ENCODE measurements around the gene INPP1.

INPP1 gene

GRCh38 chr2:190369635-190370034 lies 26.2 kb downstream of the INPP1 start (continued):
- TF ChIP-seq POU6F1 (CRISPR knock-in tag; IDR thresholded peaks at IDR 0.05; ENCODE audit: borderline replicate concordance, low read depth) (no peak), CREB5 (CRISPR knock-in tag; IDR thresholded peaks at IDR 0.05; ENCODE audit: low read depth) (no peak), ESRRG (CRISPR knock-in tag; IDR thresholded peaks at IDR 0.05) (no peak), ISL1 (CRISPR knock-in tag; IDR thresholded peaks at IDR 0.05) (no peak), TOX (CRISPR knock-in tag; IDR thresholded peaks at IDR 0.05; ENCODE audit: borderline replicate concordance) (no peak)
- TF ChIP-seq, protein P1, sequence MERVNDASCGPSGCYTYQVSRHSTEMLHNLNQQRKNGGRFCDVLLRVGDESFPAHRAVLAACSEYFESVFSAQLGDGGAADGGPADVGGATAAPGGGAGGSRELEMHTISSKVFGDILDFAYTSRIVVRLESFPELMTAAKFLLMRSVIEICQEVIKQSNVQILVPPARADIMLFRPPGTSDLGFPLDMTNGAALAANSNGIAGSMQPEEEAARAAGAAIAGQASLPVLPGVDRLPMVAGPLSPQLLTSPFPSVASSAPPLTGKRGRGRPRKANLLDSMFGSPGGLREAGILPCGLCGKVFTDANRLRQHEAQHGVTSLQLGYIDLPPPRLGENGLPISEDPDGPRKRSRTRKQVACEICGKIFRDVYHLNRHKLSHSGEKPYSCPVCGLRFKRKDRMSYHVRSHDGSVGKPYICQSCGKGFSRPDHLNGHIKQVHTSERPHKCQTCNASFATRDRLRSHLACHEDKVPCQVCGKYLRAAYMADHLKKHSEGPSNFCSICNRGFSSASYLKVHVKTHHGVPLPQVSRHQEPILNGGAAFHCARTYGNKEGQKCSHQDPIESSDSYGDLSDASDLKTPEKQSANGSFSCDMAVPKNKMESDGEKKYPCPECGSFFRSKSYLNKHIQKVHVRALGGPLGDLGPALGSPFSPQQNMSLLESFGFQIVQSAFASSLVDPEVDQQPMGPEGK (CRISPR knock-in tag; IDR thresholded peaks at IDR 0.05; ENCODE audit: borderline replicate concordance): no peak

- no peak for ATAC-seq
Measured at GRCh38 chr2:190376083-190376482, 32.7 kb downstream of the INPP1 start.

DNA sequence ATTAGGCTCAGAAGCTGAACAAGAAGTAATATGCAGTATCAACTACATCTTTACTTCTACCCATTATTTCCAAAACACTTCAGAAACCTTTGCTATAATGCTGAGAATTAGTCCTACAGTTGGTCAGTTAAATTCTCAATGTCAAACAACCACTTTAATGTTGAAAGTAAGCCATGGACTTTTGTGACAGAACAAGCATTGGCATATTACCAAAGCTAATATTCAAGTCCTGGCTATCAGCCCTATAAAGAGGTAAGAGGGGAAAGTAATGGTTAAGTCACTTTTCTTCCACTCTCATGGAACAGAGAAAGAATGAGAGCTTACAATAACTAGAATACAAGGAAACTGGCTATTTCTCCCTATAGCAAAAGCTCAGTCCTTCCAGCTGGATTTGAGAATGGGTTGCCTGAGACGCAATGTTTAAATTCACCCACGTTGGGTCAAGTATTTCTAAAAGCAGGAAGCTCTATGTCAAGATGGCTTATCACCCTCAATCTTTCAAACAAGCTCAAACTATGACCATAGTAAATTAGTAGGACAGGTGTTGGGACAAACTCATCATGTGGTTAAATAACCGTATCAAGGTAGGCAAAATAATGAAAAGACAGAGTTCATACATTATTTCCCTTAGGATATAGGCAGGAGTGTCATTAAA lies 33.3 kb downstream of the INPP1 start:
- ATAC-seq: no peak
- TF ChIP-seq SNAI2 (CRISPR knock-in tag; IDR thresholded peaks at IDR 0.05) (no peak), PPARA (CRISPR knock-in tag; IDR thresholded peaks at IDR 0.05; ENCODE audit: borderline replicate concordance) (no peak), TCF4 (CRISPR knock-in tag; IDR thresholded peaks at IDR 0.05; ENCODE audit: borderline replicate concordance) (no peak), ESRRG (CRISPR knock-in tag; IDR thresholded peaks at IDR 0.05) (no peak), CSRNP3 (CRISPR knock-in tag; IDR thresholded peaks at IDR 0.05) (no peak), CREB5 (CRISPR knock-in tag; IDR thresholded peaks at IDR 0.05; ENCODE audit: low read depth) (no peak)
- TF ChIP-seq, protein P2, sequence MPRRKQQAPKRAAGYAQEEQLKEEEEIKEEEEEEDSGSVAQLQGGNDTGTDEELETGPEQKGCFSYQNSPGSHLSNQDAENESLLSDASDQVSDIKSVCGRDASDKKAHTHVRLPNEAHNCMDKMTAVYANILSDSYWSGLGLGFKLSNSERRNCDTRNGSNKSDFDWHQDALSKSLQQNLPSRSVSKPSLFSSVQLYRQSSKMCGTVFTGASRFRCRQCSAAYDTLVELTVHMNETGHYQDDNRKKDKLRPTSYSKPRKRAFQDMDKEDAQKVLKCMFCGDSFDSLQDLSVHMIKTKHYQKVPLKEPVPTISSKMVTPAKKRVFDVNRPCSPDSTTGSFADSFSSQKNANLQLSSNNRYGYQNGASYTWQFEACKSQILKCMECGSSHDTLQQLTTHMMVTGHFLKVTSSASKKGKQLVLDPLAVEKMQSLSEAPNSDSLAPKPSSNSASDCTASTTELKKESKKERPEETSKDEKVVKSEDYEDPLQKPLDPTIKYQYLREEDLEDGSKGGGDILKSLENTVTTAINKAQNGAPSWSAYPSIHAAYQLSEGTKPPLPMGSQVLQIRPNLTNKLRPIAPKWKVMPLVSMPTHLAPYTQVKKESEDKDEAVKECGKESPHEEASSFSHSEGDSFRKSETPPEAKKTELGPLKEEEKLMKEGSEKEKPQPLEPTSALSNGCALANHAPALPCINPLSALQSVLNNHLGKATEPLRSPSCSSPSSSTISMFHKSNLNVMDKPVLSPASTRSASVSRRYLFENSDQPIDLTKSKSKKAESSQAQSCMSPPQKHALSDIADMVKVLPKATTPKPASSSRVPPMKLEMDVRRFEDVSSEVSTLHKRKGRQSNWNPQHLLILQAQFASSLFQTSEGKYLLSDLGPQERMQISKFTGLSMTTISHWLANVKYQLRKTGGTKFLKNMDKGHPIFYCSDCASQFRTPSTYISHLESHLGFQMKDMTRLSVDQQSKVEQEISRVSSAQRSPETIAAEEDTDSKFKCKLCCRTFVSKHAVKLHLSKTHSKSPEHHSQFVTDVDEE (CRISPR knock-in tag; IDR thresholded peaks at IDR 0.05): no peak
- TF ChIP-seq, protein P1 (CRISPR knock-in tag; IDR thresholded peaks at IDR 0.05; ENCODE audit: borderline replicate concordance): no peak

More at GRCh38 chr2:190376083-190376482, 32.7 kb downstream of the INPP1 start:
- TF ChIP-seq OSR1 (CRISPR knock-in tag; IDR thresholded peaks at IDR 0.05) (no peak), TCF4 (CRISPR knock-in tag; IDR thresholded peaks at IDR 0.05; ENCODE audit: borderline replicate concordance) (no peak), ZNF8 (CRISPR knock-in tag; IDR thresholded peaks at IDR 0.05) (no peak), TOX (CRISPR knock-in tag; IDR thresholded peaks at IDR 0.05; ENCODE audit: borderline replicate concordance) (no peak), GLIS3 (CRISPR knock-in tag; IDR thresholded peaks at IDR 0.05) (no peak), BACH2 (CRISPR knock-in tag; IDR thresholded peaks at IDR 0.05; ENCODE audit: borderline replicate concordance) (no peak), CREB5 (CRISPR knock-in tag; IDR thresholded peaks at IDR 0.05; ENCODE audit: low read depth) (no peak), PPARA (CRISPR knock-in tag; IDR thresholded peaks at IDR 0.05; ENCODE audit: borderline replicate concordance) (no peak), RARB (CRISPR knock-in tag; IDR thresholded peaks at IDR 0.05) (no peak), CSRNP3 (CRISPR knock-in tag; IDR thresholded peaks at IDR 0.05) (no peak), ZC3H10 (CRISPR knock-in tag; IDR thresholded peaks at IDR 0.05) (no peak)
